NCI-H2227 treated with DMSO at 0.1 percent for 48 hours (cell line): ENCODE results near the gene CFAP299.

ENCODE experiments used
- DNase-seq: peaks from one replicate; lab custom pipeline; 2025; lab: John Stamatoyannopoulos, UW

CFAP299 gene

DNA sequence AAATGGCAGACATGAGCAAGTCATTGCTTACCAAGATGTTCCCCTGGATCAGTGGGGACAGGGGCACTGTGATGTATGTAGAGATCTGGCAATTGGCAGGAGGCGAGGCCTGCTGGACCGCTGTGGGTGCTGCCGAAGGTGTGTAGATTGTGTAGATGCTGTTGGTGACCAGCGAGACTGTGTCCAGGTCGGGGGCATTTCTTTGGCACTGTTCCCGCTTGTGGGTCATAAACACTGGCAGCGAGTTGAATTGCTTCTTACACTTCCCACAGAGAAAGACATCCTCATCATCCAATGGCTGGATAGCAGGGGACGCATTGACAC, 52.7 kb downstream of the CFAP299 start:
- DNase-seq = no peak

DNA sequence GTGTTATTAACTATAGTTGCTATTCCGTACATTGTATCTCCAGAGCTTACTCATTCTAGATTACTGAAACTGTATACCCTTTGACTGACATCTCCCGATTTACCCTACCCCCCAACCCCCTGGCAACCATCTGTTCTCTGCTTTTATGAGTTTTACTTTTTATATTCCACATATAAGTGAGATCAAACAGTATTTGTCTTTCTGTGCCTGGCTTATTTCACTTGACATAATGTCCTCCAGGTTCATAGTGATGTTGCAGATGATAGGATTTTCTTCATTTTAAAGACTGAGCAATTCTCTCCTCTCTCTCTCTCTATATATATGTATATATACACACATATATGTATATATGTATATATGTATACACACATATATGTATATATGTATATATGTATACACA, 54.6 kb downstream of the CFAP299 start:
- no peak for DNase-seq

DNA sequence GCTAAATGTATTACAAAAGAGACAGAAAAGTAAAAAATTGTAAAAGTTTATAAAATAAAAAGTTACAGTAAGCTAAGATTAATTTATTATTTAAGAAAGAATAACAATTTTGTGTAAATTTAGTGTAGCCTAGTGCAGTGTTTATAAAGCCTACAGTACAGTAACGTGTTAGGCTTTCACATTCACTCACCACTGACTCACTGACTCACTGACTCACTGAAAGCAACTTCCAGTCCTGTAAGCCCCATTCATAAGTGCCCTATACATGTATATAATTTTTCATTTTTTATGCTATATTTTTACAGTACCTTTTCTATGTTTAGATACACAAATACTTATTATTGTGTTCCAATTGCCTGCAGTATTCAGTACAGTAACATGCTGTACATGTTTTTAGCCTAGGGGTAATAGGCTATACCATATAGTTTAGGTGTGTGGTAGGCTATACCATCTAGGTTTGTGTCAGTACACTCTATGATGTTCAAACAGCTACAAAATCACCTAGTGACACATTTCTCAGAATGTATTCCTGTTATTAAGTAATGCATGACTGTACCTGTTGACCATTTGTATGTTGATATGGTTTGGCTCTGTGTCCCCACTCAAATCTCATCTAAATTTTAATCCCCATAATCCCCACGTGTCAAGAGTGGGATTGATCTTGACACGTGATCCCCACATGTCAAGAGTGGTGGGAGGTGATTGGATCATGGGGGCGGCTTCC, 57.9 kb downstream of the CFAP299 start:
- DNase-seq = no peak

DNA sequence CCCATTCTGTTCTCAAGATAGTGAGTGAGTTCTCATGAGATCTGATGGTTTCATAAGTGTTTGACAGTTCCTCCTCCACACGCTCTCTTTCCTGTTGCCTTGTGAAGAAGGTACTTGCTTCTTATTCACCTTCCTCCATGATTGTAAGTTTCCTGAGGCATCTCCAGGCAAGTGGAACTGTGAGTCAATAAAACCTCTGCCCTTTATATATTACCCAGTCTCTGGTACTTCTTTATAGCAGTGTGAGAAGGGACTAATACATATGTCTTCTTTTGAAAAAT, 58.4 kb downstream of the CFAP299 start:
- DNase-seq = no peak

DNA sequence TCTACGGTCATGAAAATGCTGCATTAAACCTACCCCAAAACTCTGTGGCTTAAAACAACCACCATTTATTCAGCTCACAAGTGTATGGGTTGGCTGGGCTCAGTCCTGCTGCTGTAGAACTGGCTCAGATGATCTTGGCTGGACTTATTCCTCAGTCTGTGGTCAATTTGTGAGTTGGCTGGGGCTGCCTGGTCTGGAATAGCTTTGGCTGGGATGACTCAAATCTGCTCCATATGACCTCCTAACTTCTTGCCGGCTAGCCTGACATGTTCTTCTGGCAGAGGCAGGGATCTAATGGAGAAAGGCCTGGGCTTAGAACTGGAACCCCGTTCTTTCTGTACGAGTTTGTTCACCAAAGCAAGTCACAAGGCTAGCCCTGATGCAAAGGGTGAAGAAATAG, 71.7 kb downstream of the CFAP299 start:
- no peak for DNase-seq

DNA sequence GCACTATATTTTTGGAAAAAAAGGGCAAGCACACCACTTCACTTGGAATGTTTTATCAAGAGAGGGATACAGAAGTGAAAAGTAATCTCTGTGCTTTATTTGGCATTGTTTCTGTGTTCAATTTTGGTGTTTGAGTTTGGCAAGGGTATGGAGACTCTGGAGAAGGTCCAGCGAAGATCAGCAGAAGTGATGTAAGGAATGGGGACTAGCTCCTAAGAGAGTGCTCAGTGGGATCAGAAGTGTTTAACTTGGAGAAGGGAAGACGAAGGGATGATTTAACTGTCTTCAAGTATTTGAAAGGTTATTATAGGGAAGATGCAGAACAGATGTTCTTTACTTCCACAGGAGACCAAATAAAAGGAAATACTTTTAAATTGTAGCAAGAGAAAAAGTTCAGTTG, 74.3 kb downstream of the CFAP299 start:
- no peak for DNase-seq

DNA sequence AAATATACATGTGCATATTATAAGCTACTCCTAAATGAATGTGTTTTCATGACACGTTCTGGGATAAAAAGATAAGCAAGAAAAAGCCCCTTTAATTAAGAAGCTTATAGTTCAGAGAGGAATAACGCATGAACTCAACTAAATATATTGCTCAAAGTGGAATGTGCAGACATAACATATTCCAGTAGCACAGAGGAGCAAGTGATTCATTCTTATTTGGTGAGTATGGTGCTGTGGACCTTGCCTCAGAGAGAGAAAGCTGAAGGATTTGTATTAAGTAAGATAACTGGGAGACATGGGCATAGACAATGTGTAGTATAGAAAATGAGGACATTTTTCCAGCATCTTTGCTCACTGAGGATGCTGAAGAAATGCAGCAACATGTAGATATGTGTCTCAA, 76.8 kb downstream of the CFAP299 start:
- no peak for DNase-seq

DNA sequence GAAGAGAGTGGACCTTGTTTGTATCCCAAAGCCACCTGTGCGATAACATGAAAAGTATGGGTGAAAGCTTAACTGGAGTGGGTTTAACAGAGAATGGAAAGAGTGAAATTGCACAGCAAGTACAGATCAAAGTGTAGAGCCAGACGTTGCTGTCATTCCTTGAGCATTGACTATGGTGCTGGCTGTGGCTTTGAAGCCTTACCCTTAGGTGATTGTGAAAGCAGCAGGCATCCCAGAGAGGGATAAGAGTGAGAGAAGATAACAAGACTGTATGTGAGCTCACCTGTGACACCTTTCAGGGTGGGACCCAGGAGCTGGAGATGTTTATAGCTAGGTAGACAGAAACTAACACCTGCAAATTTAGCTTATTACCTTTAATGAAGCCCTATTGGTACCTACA, 77.6 kb downstream of the CFAP299 start:
- no peak for DNase-seq

DNA sequence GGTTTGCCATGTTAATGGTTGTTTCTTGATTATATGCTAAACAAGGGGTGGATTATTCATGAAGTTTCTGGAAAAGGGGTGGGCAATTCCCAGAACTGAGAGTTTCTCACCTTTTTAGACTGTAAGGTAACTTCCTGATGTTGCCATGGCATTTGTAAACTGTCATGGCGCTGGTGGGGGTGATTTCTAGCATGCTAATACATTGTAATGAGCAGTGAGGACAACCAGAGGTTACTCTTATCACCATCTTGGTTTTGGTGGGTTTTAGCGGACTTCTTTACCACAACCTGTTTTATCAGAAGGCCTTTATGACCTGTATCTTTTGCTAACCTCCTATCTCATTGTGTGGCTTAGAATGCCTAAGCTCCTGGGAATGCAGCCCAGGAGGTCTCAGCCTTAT, 81.5 kb downstream of the CFAP299 start:
- DNase-seq = no peak

DNA sequence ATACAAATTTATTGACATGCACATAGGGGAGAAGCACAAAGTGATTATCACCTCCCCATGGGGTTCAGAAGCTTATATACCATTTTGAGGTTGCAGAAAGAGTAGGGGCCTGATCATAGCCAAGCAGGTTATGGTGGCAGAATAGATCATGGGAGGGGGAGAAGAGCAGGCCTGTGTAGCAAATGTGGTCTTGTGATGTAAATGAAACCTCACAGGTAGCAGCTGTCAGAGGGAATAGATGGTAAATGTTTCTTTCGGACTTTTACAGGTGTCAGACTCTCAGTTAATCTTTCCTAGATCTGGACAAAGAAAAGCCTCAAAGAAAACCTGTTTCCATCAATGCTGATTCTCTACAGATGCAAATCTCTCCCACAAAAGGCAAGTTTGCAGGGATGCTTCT, 84.4 kb downstream of the CFAP299 start:
- DNase-seq = no peak

DNA sequence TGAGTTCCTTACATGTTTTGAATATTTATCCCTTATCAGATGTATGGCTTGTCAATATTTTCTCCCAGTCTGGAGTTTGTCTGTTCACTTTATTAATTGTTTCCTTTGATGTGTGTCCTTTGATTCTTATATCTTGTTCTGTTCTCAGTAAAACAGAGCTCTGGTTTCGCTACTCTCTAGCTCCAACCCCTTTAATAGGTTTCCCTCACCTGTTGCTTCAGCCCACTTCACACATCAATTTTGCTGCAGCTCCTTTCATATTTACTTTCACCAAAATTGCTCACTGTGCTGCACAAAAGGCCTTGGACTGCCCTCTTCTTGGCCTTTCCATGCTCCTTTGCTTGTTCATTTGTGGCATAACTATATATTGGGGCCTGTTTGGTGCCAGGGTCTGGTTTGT, 85.1 kb downstream of the CFAP299 start:
- DNase-seq = no peak

DNA sequence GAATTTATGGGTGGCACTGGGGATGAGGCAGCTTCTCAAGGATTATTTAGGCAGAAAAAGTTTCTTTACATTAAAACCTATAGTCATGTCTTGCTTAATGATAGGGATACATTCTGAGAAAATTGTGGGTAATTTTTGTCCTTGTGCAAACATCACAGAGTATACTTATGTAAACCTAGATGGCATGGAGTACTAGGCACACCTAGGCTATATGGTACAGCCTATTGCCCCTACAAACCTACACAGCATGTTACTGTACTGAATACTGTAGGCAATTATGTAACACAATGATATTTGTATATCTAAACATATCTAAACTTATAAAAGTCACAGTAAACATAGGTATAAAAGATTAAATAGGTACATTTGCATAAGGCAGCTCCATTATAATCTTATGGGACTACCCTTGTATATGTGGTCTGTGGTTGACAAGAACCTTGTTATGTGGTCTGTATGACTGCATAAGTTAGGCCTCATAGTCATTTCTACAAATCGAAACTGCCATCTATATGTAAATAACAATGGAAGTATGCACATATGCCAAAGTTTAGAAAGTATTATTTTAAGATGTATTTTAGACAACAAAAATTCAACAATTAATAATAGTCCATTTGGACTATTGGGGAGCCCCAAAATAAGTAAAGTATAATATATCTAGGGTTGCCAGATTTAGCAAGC, 87.3 kb downstream of the CFAP299 start:
- DNase-seq = no peak

DNA sequence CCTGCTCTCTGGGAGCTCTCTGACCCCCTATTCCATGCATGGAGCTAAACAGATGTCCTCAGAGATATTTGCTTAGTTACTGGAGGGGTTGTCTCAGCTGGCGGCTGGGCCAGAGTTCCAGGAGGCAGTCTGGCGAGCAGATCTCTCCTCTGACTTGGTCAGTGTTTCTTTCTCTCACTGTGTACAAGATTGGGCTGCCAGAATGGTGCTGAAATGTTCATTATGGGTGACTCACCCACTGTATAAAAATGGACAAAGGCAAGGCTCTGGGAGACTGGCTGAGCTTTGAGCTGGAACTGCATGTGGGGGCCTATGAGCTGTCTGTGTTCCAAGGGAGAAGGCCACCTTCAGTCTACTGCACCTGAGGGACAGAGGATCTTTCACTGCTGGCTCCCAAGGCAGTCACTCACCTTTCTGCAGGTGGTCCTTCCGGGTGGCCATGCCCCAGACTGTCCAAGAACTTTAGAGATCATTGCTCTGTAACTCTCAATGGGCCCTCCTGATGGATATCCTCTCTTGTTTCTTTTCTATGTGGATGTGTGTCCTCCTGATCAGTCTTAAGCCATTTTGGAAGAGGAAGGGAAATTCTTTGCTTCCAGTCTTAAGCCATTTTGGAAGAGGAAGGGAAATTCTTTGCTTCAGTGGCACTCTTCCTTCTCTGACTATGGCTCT, 88.2 kb downstream of the CFAP299 start:
- DNase-seq = no peak

DNA sequence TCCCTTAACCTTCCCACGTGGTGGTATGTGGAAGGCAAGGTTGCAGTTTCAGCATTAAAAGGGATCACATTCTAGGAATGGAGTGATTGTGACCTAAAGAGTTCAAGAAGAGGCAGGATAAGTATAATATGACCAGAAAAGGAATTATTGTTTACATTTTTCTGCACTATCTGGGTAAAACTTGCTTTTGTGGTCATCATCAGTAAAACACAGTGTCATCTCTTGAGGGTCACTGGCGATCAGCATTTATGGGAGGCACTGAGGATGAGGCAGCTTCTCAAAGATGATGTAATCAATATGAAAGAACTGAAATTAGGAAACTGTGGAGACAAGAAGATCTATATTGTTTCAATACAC, 88.7 kb downstream of the CFAP299 start:
- DNase-seq = no peak

DNA sequence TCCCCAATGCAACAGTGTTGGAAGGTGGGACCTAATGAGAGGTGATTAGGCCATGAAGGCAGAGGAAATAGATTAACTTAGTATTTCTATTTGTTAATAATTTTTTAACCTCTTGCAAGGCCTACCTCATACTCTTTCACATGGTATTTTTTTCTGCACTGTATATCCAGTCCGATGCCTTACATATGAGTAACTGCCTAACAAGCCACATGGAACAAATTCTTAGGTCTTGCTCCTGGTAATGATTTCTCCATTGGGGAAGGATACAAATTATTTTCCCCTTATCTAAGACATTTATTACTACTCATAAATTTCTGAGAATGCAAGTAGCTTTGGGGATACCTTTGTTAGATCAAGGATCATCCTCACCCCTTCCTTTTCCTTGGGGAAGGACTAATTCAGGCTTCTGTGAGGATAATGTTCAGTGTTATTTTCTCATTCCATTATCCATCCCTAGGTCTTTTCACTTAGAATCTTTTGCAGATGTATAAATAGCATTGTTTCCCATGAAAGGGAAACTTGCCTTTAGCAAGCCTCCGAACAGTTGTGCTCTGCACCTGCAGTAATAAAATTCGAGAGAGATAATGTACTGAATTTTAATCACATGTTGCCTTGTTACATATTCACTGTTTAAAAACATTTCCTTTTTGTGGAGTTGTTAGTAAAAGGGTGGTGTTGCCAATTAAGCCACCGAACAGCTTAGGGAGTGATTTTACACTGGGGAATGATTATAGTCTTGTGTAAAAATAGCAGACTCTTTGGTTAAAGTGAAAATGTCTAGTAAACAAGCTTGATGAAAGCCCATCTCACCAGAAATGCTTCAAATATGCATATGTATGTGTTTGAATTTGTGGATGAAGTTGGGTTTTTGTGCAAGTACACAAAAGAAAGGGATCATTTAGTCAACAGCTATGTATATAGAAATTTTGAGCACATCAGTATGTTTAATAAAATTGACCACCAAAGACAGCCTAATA, 89.9 kb downstream of the CFAP299 start:
- no peak for DNase-seq

DNA sequence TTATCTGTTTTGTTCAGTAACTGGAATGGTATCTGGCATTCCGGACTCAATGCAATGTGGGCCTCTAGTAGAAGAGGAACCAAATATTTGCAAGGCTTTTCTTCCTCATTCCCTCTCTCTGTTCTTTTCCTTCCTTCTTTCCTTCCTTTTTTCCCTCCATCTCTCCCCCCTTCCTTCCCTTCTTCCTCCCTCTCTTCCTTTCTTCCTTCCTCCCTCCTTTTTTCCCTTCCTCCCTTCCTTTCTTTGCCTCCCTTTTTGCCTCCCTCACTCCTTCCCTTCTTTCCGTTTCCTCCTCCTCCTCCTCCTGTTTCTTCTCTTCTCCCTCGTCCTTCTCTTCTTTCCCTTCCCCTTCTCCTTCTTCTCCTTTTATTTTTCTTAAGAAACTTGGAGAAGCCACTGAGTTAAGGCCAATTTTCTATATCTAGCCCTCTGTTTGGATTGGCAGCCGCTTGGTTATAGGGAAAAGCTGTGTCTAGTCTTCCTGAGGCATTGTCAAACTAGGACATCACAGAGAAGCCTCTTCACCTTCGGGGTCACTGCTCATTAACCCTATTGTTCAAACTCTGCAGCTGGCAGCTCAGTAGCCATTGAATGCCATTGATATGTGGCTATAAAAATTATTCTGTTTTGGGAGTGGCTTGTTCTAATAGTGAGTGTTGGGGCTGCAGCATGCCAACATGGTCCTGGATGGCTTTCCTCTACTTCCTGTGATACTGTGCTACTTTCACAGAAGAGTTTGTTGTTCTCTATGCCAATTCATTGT, 95.9 kb downstream of the CFAP299 start:
- no peak for DNase-seq

DNA sequence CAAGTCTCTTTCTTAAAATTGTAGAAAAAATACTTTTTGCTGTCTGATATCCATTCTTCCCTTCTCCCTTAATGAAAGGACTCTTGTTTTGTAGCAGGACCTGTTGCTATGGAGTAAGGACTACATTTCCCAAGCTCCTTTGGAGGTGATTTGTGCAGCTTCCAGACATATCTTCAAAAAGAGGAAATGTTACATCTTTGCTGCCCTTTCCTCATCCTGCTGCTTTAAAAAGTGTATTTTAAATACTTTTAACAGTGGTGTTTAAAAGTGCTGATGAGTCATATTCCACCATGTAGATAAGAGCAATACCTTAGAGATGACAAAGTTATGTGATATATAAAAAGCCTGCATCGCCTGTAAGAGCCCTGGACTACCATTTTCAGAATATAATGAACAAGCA, 98.7 kb downstream of the CFAP299 start:
- DNase-seq = no peak

DNA sequence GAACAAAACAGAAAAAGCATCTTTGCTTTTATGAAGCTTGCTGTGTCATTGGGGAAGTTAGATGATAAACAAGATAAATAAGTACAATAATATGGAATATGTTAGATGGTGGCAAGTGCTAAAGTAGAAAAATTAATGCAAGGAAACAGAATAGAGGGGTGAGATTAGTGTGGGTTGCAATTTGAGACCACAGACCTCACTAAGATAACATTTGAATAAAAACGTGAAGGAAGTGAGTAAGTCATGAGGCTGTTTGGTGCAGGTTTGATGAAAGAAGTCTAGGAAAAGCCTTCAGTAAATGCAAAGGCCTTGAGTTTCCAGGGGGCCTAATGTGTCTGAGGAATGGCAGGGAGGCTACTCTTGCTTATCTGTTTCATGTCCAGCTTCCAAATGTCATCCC, 102.5 kb downstream of the CFAP299 start:
- no peak for DNase-seq

DNA sequence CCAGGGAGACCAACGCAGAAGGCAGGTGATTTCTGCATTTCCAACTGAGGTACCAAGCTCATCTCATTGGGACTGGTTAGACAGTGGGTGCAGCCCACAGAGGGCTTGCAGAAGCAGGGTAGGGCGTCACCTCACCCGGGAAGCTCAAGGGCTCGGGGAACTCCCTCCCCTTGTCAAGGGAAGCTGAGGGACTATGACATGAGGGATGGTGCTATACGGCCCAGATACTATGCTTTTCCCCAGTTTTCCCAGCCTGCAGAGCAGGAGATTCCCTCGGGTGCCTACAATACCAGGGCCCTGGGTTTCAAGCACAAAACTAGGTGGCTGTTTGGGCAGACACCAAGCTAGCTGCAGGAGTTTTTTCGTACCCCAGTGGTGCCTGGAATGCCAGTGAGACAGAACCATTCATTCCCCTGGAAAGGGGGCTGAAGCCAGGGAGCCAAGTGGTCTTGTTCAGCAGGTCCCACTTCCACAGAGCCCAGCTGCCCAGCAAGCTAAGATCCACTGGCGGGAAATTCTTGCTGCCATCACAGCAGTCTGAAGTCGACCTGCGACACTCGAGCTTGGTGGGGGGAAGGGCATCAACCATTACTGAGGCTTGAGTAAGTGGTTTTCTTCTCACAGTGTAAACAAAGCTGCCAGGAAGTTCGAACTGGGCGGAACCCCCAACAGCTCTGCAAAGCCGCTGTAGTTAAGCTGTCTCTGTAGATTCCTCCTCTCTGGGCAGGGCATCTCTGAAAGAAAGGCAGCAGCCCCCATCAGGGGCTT, 103.9 kb downstream of the CFAP299 start:
- DNase-seq = peak; percentile 12

DNA sequence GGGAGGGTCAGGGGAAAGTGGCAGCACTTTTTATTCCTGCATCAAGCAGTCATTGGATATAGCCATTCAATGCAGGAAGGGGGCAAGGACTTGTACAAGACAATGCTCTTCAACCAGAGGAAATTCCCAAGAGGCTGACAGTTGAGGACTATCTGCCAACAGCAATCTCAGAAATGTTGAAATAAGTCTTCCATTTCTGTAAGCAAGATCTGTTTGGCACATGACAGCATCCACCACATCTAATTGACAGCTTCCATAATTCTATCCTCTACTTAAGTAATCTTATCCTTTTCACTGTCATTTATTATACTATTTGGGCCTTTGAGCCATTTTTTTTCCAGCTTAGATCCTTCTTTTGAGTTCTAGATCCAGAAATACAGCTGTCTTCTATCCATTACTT, 110.7 kb downstream of the CFAP299 start:
- DNase-seq = no peak

DNA sequence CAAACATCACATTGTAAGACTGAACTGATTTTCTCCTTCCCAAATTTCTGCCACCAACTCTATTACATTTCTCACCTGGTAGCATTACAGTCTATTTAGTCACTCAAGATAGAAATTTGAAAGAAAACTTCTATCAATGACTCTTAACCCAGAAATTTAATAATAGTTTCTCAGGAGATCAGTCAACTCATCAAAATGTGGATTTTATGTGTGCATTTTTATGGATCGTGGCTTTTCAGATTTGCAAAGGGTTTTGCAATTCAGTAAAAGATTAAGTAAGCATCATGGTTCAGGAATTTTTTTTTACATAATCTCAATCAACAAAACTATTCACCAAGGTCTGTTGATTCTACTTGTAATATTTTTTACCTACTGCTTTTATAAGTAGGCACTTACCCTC, 111.1 kb downstream of the CFAP299 start:
- no peak for DNase-seq
